IPS-15b (cell line): ENCODE data around the gene TRPM4.

ENCODE experiments used
- H3K27me3 ChIP-seq: one replicate; pipeline ENCODE4 v1.6.1; 2013; ENCODE audit warnings: low read length; ENCODE audit not compliant: control insufficient read depth, insufficient read depth
- H3K36me3 ChIP-seq: one replicate; pipeline ENCODE4 v1.6.1; 2013; ENCODE audit warnings: low read length; ENCODE audit not compliant: control insufficient read depth, insufficient read depth
- H3K4me1 ChIP-seq: one replicate; pipeline ENCODE4 v1.6.1; 2013; ENCODE audit warnings: mild to moderate bottlenecking, low read length; ENCODE audit not compliant: control insufficient read depth, insufficient read depth
- H3K4me3 ChIP-seq: one replicate; pipeline ENCODE4 v1.5.1; 2013; ENCODE audit warnings: low read depth, low read length
- H3K9ac ChIP-seq: one replicate; pipeline ENCODE4 v1.6.1; 2013; ENCODE audit warnings: low read depth, mild to moderate bottlenecking, low read length
- H3K9me3 ChIP-seq: one replicate; pipeline ENCODE4 v1.6.1; 2013; ENCODE audit warnings: mild to moderate bottlenecking, low read length; ENCODE audit not compliant: control insufficient read depth, insufficient read depth

The TRPM4 gene

DNA sequence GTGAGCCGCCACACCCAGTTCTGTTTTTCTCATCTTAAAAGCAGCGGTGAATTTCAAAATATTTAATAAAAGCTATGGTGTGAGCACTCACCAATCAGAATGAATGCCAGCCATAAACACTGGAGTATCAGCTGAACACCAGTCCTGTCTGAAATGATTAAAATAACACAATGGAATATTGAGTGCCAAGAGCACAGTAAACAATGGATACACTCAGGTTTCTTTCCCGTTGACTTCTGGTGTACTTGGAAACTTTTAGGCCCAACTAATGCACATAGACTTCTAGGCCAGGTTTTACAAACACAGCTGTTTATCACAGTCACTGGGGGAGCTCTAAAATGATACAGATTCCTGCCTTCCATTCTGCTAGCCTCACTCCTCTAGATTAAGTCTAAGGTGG is 99.1 kb downstream of the TRPM4 start:
- Histone ChIP-seq H3K4me1 (no peaks in the 10 kb centered on the region), H3K4me3 (no peak overlapping the region), H3K27me3 (no peaks in the 10 kb centered on the region), H3K36me3 (no peaks in the 10 kb centered on the region), H3K9ac (no peak overlapping the region), H3K9me3 (no peaks in the 10 kb centered on the region)
